H9 (cell line): ENCODE data around the gene ENOX1. TPM values are rescaled to one million over a fixed set of nuclear protein-coding genes. Genes with fewer than 3 reads are reported as not detected.

ENCODE experiments used
- DNase-seq: peaks from one replicate; pipeline ENCODE4 v3.0.0-alpha.2; 2017
- H2AFZ ChIP-seq: one replicate; pipeline ENCODE4 v1.6.1; 2013; ENCODE audit warnings: mild to moderate bottlenecking, low read length, control low read depth, moderate library complexity
- H2AK5ac ChIP-seq: 2 replicates; pipeline ENCODE4 v1.6.1; 2013; ENCODE audit warnings: low read length, control low read depth, mixed read lengths; ENCODE audit not compliant: insufficient read length
- H2BK120ac ChIP-seq: one replicate; pipeline ENCODE4 v1.6.1; 2013; ENCODE audit warnings: low read depth, mild to moderate bottlenecking, low read length, control low read depth, inconsistent platforms; ENCODE audit not compliant: poor library complexity, severe bottlenecking
- H2BK12ac ChIP-seq: 2 replicates; pipeline ENCODE4 v1.6.1; 2013; ENCODE audit warnings: low read length, control low read depth, mixed read lengths, low read depth; ENCODE audit not compliant: insufficient read length
- H2BK15ac ChIP-seq: 2 replicates; pipeline ENCODE4 v1.6.1; 2013; ENCODE audit warnings: low read depth, low read length, control low read depth
- H2BK20ac ChIP-seq: one replicate; pipeline ENCODE4 v1.6.1; 2013; ENCODE audit warnings: low read depth, mild to moderate bottlenecking, low read length, control low read depth, inconsistent platforms; ENCODE audit not compliant: poor library complexity, severe bottlenecking
- H2BK5ac ChIP-seq: 2 replicates; pipeline ENCODE4 v1.6.1; 2013; ENCODE audit warnings: low read length, control low read depth, mixed read lengths; ENCODE audit not compliant: insufficient read length
- H3K14ac ChIP-seq: 2 replicates; pipeline ENCODE4 v1.6.1; 2013; ENCODE audit warnings: low read length, control low read depth; ENCODE audit not compliant: insufficient read depth
- H3K18ac ChIP-seq: 2 replicates; pipeline ENCODE4 v1.6.1; 2013; ENCODE audit warnings: low read depth, mild to moderate bottlenecking, mixed read lengths, low read length, control low read depth; ENCODE audit not compliant: insufficient read length
- H3K23ac ChIP-seq: 2 replicates; pipeline ENCODE4 v1.6.1; 2013; ENCODE audit warnings: low read length, control low read depth, mixed read lengths, low read depth; ENCODE audit not compliant: insufficient read length
- H3K23me2 ChIP-seq: 2 replicates; pipeline ENCODE4 v1.6.1; 2013; ENCODE audit warnings: low read depth, mild to moderate bottlenecking, mixed read lengths, low read length, control low read depth; ENCODE audit not compliant: insufficient read length, poor library complexity, severe bottlenecking
- H3K27ac ChIP-seq: 2 replicates; pipeline ENCODE4 v1.5.1; 2013; ENCODE audit warnings: low read length, control low read depth, mixed read lengths, low read depth; ENCODE audit not compliant: insufficient read length
- H3K27me3 ChIP-seq: 2 replicates; pipeline ENCODE4 v1.6.1; 2013; ENCODE audit warnings: low read length, control low read depth, inconsistent platforms; ENCODE audit not compliant: insufficient read depth
- H3K4ac ChIP-seq: 2 replicates; pipeline ENCODE4 v1.6.1; 2013; ENCODE audit warnings: low read depth, mild to moderate bottlenecking, control low read depth, inconsistent platforms, low read length, moderate library complexity
- H3K4me1 ChIP-seq: 2 replicates; pipeline ENCODE4 v1.6.1; 2013; ENCODE audit warnings: low read length, control low read depth, inconsistent platforms; ENCODE audit not compliant: insufficient read depth
- H3K4me2 ChIP-seq: 2 replicates; pipeline ENCODE4 v1.6.1; 2013; ENCODE audit warnings: low read length, control low read depth, mixed read lengths; ENCODE audit not compliant: insufficient read length, insufficient read depth
- H3K56ac ChIP-seq: 2 replicates; pipeline ENCODE4 v1.6.1; 2013; ENCODE audit warnings: low read depth, mild to moderate bottlenecking, mixed read lengths, low read length, control low read depth; ENCODE audit not compliant: insufficient read length
- H3K79me1 ChIP-seq: 2 replicates; pipeline ENCODE4 v1.6.1; 2013; ENCODE audit warnings: low read depth, mild to moderate bottlenecking, moderate library complexity, low read length, control low read depth, inconsistent platforms; ENCODE audit not compliant: insufficient read depth, poor library complexity, severe bottlenecking
- H3K79me2 ChIP-seq: 2 replicates; pipeline ENCODE4 v1.6.1; 2013; ENCODE audit warnings: low read length, control low read depth, inconsistent platforms; ENCODE audit not compliant: insufficient read depth
- H3K9ac ChIP-seq: 2 replicates; pipeline ENCODE4 v1.6.1; 2013; ENCODE audit warnings: low read length, control low read depth, mixed read lengths; ENCODE audit not compliant: insufficient read length; ENCODE audit errors: extremely low read depth
- H3K9me3 ChIP-seq: one replicate; pipeline ENCODE4 v1.6.1; 2013; ENCODE audit warnings: low read depth, low read length, inconsistent platforms; ENCODE audit not compliant: control insufficient read depth
- H3T11ph ChIP-seq: one replicate; pipeline ENCODE4 v1.6.1; 2013; ENCODE audit warnings: mild to moderate bottlenecking, low read length, control low read depth, inconsistent platforms
- H4K20me1 ChIP-seq: one replicate; pipeline ENCODE4 v1.6.1; 2013; ENCODE audit not compliant: control insufficient read depth, insufficient read length, insufficient read depth
- H4K5ac ChIP-seq: 2 replicates; pipeline ENCODE4 v1.6.1; 2013; ENCODE audit warnings: low read depth, mild to moderate bottlenecking, mixed read lengths, low read length, control low read depth; ENCODE audit not compliant: insufficient read length
- H4K8ac ChIP-seq: replicated peaks from 2 replicates; pipeline ENCODE4 v1.6.1; 2013; ENCODE audit warnings: low read length, control low read depth, mixed read lengths, low read depth; ENCODE audit not compliant: insufficient read length
- H4K91ac ChIP-seq: 2 replicates; pipeline ENCODE4 v1.6.1; 2013; ENCODE audit warnings: low read depth, mild to moderate bottlenecking, moderate library complexity, mixed read lengths, low read length, control low read depth; ENCODE audit not compliant: insufficient read length
- H3K27ac Mint-ChIP-seq, 3 experiments: 2 replicates in 2 of 3; 3 replicates in 1 of 3; pipeline ENCODE4 v1.8.0; 2020 to 2021; ENCODE audit warnings: mixed read lengths in 3 of 3, mild to moderate bottlenecking in 1 of 3, moderate library complexity in 1 of 3
- H3K27me3 Mint-ChIP-seq: 2 replicates; pipeline ENCODE4 v1.8.0; 2021; ENCODE audit warnings: low read depth, mild to moderate bottlenecking, moderate library complexity, mixed read lengths
- H3K36me3 Mint-ChIP-seq, 3 experiments: 2 replicates in 2 of 3; 3 replicates in 1 of 3; pipeline ENCODE4 v1.8.0; 2020 to 2021; ENCODE audit warnings: low read depth in 3 of 3, mixed read lengths in 3 of 3; ENCODE audit not compliant: insufficient read depth in 1 of 3
- H3K4me1 Mint-ChIP-seq, 2 experiments: 2 replicates each; pipeline ENCODE4 v1.8.0; 2020; ENCODE audit warnings: mixed read lengths in 2 of 2
- H3K4me3 Mint-ChIP-seq, 2 experiments: 2 replicates in 1 of 2; 3 replicates in 1 of 2; pipeline ENCODE4 v1.8.0; 2020 to 2021; ENCODE audit warnings: mild to moderate bottlenecking in 2 of 2, mixed read lengths in 2 of 2, moderate library complexity in 1 of 2
- H3K9me3 Mint-ChIP-seq, 2 experiments: 2 replicates in 1 of 2; 3 replicates in 1 of 2; pipeline ENCODE4 v1.8.0; 2020; ENCODE audit warnings: mild to moderate bottlenecking in 2 of 2, mixed read lengths in 2 of 2, moderate library complexity in 1 of 2
- CTCF ChIP-seq: fragments of 200-600 bp; sonication (generic); conservative IDR thresholded peaks from 3 replicates; pipeline ENCODE4 v1.8.0; 2021; ENCODE audit warnings: antibody characterized with exemption, mild to moderate bottlenecking
- WGBS: extraction: QIAGEN DNeasy Blood & Tissue Kit; methylation state at CpG from one replicate; pipeline ENCODE4 v1.1.7; 2013; ENCODE audit warnings: missing lambda C conversion rate, low lambda C conversion rate, mixed read lengths; ENCODE audit not compliant: insufficient read length; ENCODE audit errors: extremely low coverage; 5-methylcytosine and 5-hydroxymethylcytosine counted together
- total RNA-seq: library from RNA; stranded (reverse); gene quantifications from 2 replicates; pipeline ENCODE4 v1.2.1, GENCODE V29; 2021

Gene ENOX1
- total RNA-seq, 1 experiment from 2014 or later, result 0.24 TPM

GRCh38 chr13:43472980-43473379 lies 313.8 kb downstream of the ENOX1 start:
- no CpG with 5 or more reads among the region's 1 CpG for WGBS
- DNase-seq, result no peak
- Histone ChIP-seq H3K4me1 (no peaks in the 10 kb centered on the region), H4K5ac (no peak overlapping the region), H3K56ac (no peak overlapping the region), H2BK12ac (no peak overlapping the region), H3K9ac (no peak overlapping the region), H3K4me2 (no peak overlapping the region), H3K23ac (no peak overlapping the region), H2BK20ac (no peak overlapping the region), H3K79me2 (no peaks in the 10 kb centered on the region), H2BK5ac (no peak overlapping the region), H3K27me3 (no peaks in the 10 kb centered on the region), H4K91ac (no peak overlapping the region), H3K9me3 (no peaks in the 10 kb centered on the region), H3K14ac (no peak overlapping the region), H3K18ac (no peak overlapping the region), H3T11ph (no peak overlapping the region), H3K4ac (no peak overlapping the region), H2AK5ac (no peak overlapping the region), H2BK120ac (no peak overlapping the region), H3K79me1 (no peaks in the 10 kb centered on the region), H3K23me2 (no peaks in the 10 kb centered on the region), H4K20me1 (no peaks in the 10 kb centered on the region), H3K27ac (no peak overlapping the region), H2AFZ (no peak overlapping the region), H4K8ac (no peak overlapping the region), H2BK15ac (no peak overlapping the region)
- TF ChIP-seq CTCF, result no peak
- H3K36me3 Mint-ChIP-seq, result no peaks in the 10 kb centered on the region
- no peak overlapping the region for H3K4me3 Mint-ChIP-seq
- no peaks in the 10 kb centered on the region for H3K9me3 Mint-ChIP-seq
- H3K4me1 Mint-ChIP-seq, result no peaks in the 10 kb centered on the region
- H3K27me3 Mint-ChIP-seq, result no peaks in the 10 kb centered on the region
- H3K27ac Mint-ChIP-seq, result no peak overlapping the region
